Measurements from ENCODE around the gene FGF13.
A peak's percentile ranks its signal among the peaks of the same experiment; 100 is the strongest.

The FGF13 gene

DNA sequence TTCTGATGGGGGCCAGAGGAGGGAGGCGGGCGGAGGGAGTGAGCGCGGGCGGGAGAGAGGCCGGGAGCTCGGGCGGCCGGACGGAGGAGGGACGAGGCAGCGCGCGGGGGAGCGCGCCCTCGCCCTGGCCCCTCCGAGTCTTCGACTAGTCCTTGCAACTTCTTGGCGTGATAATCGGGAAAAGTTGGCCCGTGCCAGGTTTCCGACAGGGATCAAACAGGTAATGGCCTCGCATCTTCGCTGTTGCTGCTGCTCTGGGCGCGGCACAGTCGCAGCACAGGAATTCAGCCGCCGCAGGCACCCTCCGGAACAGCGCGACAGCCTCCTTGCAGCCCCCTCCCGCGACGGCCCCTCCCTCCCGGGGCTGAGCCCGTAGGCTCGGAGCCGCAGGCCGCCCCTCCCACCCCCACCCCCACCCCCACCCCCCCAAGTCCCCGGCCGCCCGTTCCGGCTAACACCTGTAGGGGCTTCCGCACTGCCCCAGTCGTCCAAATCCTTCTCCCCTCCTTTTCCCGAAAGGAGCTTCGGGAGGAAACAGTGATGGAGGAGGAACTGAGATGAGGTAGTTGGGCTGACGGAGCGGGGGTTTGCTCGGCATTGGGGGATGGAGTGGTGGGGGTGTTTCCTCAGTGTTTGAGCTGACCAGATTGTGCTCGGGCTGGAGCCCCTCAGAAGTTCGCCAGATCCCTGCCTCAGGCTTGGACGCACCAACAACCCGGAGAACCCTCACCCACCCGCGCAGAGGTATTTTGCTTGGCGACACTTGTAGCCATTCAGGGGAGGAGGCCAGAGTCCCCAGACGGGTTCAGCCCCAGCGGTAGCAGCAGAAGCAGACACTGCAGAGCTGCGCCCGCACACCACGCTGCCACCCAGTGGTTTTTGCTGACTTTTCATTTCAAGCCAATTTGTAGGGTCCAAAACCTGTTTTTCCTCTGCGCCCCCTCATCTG lies at the start of gene FGF13:
TSS of gene FGF13 (minus strand) at position 319 of the 949 bp plus-strand sequence. CDS start 714 bp downstream, outside the sequence.
- Histone ChIP-seq H3K9ac (ENCODE audit: low read length) (no peak within 1 kb of the TSS), H3K4me2 (ENCODE audit: low read length) (peak within 1 kb of the TSS; percentile 36; the same call in 1 of the 2 replicates), H3K27me3 (ENCODE audit: insufficient read depth, low read length) (no peaks in the 10 kb centered on the region), H2AFZ (ENCODE audit: low read length) (no peak within 1 kb of the TSS), H3K79me2 (ENCODE audit: insufficient read depth, low read length) (no peaks in the 10 kb centered on the region), H3F3A (ENCODE audit: insufficient read depth, low read length) (no peaks in the 10 kb centered on the region), H3K9me2 (ENCODE audit: low read depth, low read length) (no peaks in the 10 kb centered on the region), H4K20me1 (ENCODE audit: insufficient read depth, low read length) (no peaks in the 10 kb centered on the region), H3K4me1 (ENCODE audit: insufficient read depth, low read length, severe bottlenecking) (no peaks in the 10 kb centered on the region), H3K36me3 (ENCODE audit: insufficient read depth, low read length) (no peaks in the 10 kb centered on the region), H3K4me3 (ENCODE audit: low read depth, low read length, poor library complexity, severe bottlenecking) (peak within 1 kb of the TSS; percentile 29), H3K9me3 (ENCODE audit: low read length) (no peaks in the 10 kb centered on the region), H3K27ac (ENCODE audit: low read depth, low read length, poor library complexity, severe bottlenecking) (no peak within 1 kb of the TSS)
- no peak for TF ChIP-seq EZH2 (IDR thresholded peaks at IDR 0.05; ENCODE audit: borderline replicate concordance, low read length)
- TF ChIP-seq, protein P1, sequence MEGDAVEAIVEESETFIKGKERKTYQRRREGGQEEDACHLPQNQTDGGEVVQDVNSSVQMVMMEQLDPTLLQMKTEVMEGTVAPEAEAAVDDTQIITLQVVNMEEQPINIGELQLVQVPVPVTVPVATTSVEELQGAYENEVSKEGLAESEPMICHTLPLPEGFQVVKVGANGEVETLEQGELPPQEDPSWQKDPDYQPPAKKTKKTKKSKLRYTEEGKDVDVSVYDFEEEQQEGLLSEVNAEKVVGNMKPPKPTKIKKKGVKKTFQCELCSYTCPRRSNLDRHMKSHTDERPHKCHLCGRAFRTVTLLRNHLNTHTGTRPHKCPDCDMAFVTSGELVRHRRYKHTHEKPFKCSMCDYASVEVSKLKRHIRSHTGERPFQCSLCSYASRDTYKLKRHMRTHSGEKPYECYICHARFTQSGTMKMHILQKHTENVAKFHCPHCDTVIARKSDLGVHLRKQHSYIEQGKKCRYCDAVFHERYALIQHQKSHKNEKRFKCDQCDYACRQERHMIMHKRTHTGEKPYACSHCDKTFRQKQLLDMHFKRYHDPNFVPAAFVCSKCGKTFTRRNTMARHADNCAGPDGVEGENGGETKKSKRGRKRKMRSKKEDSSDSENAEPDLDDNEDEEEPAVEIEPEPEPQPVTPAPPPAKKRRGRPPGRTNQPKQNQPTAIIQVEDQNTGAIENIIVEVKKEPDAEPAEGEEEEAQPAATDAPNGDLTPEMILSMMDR (IDR thresholded peaks at IDR 0.05; ENCODE audit: low read length) = peak; percentile 29; the same call in 1 of the 2 replicates

DNA sequence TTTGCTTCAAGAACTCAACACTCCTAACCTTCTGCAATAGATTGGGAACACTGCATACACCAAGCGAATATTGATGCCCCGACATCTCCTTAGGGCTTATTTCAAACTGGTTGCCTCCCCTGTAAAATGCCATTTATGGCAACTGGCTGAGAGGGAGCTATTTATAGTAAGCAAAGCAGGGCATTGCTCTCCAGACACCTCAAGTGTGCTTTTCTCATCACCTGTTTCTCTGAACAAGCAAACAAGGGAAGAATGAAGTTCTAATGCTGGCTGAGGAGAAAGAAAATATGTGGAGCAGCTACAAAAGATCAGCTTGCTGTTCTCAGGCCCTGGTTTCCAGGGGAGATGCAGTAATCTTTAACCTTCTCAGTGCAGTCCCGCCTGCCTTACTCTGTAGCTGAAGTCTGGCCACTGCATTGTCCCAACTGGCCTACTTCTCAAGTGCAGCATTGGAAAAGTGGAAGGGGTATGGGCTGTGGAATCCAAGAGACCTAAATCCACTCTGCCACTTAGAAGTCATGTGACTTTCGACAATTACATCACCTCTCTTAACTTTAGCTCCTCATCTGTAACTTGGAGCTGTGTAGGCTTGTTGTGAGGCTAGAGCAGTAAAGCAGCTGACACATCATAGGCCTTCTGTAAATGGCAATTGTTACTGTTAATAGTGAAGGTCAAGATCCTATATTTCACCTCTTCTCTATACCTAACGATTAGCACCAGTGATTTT lies 47.9 kb upstream of the FGF13 start:
- no peak overlapping the region for H2AFZ ChIP-seq (ENCODE audit: low read length)
- H3K9me3 ChIP-seq (ENCODE audit: low read length) = no peaks in the 10 kb centered on the region
- H3K36me3 ChIP-seq (ENCODE audit: insufficient read depth, low read length) = no peaks in the 10 kb centered on the region
- no peaks in the 10 kb centered on the region for H3F3A ChIP-seq (ENCODE audit: insufficient read depth, low read length)
- H3K27me3 ChIP-seq (ENCODE audit: insufficient read depth, low read length) = no peaks in the 10 kb centered on the region
- no peaks in the 10 kb centered on the region for H3K9me2 ChIP-seq (ENCODE audit: low read depth, low read length)
- H4K20me1 ChIP-seq (ENCODE audit: insufficient read depth, low read length) = no peaks in the 10 kb centered on the region
- TF ChIP-seq EZH2 (IDR thresholded peaks at IDR 0.05; ENCODE audit: borderline replicate concordance, low read length) = no peak
- TF ChIP-seq, protein P1 (IDR thresholded peaks at IDR 0.05; ENCODE audit: low read length) = no peak
- H3K4me2 ChIP-seq (ENCODE audit: low read length) = no peak overlapping the region
- no peak overlapping the region for H3K9ac ChIP-seq (ENCODE audit: low read length)
- H3K4me3 ChIP-seq (ENCODE audit: low read depth, low read length, poor library complexity, severe bottlenecking) = no peak overlapping the region
- no peak overlapping the region for H3K27ac ChIP-seq (ENCODE audit: low read depth, low read length, poor library complexity, severe bottlenecking)
- no peaks in the 10 kb centered on the region for H3K4me1 ChIP-seq (ENCODE audit: insufficient read depth, low read length, severe bottlenecking)
- H3K79me2 ChIP-seq (ENCODE audit: insufficient read depth, low read length) = no peaks in the 10 kb centered on the region

DNA sequence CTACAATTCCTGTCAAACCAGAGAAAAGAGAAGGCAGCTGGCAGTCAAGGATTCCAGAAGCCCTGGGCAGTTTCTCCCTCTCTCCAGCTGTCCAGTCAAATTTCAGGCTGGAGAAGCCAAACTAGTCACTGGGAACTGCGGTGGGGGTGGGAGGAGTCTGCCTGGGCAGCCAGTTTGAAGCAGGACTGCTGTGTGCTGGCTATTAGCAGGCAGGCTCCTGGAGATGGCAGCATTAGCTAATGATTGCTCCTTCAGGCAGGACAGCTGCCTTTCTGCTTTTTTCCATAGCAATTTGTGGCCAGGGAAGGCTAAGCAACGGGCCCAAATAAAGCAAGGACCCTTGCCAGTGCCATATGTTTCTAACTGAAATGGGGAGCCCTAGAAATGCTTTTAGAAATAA lies 44.7 kb upstream of the FGF13 start:
- no peaks in the 10 kb centered on the region for H4K20me1 ChIP-seq (ENCODE audit: insufficient read depth, low read length)
- no peak overlapping the region for H3K9ac ChIP-seq (ENCODE audit: low read length)
- TF ChIP-seq EZH2 (IDR thresholded peaks at IDR 0.05; ENCODE audit: borderline replicate concordance, low read length) = no peak
- H3K4me1 ChIP-seq (ENCODE audit: insufficient read depth, low read length, severe bottlenecking) = no peaks in the 10 kb centered on the region
- H3K9me3 ChIP-seq (ENCODE audit: low read length) = no peaks in the 10 kb centered on the region
- H3K36me3 ChIP-seq (ENCODE audit: insufficient read depth, low read length) = no peaks in the 10 kb centered on the region
- H3K9me2 ChIP-seq (ENCODE audit: low read depth, low read length) = no peaks in the 10 kb centered on the region
- H3F3A ChIP-seq (ENCODE audit: insufficient read depth, low read length) = no peaks in the 10 kb centered on the region
- H2AFZ ChIP-seq (ENCODE audit: low read length) = no peak overlapping the region
- H3K27me3 ChIP-seq (ENCODE audit: insufficient read depth, low read length) = no peaks in the 10 kb centered on the region
- H3K79me2 ChIP-seq (ENCODE audit: insufficient read depth, low read length) = no peaks in the 10 kb centered on the region
- no peak overlapping the region for H3K4me3 ChIP-seq (ENCODE audit: low read depth, low read length, poor library complexity, severe bottlenecking)
- no peak overlapping the region for H3K4me2 ChIP-seq (ENCODE audit: low read length)
- no peak overlapping the region for H3K27ac ChIP-seq (ENCODE audit: low read depth, low read length, poor library complexity, severe bottlenecking)

Measured in OCI-LY1 (cell line).